Stomach (tissue), 4 donors: Measurements from ENCODE around the gene NENF.

Experiments used
- CTCF ChIP-seq, 7 experiments: fragments of 450-650 bp in 4 of 7; fragments of 200-600 bp in 3 of 7; sonication (generic) in 3 of 7; IDR thresholded peaks; one replicate each; pipeline ENCODE4 v1.5.1; 2016 to 2019; ENCODE audit warnings: antibody characterized with exemption in 7 of 7, control low read depth in 2 of 7, mild to moderate bottlenecking in 1 of 7
- EP300 ChIP-seq: sonication (generic); formaldehyde crosslinking; IDR thresholded peaks from one replicate; pipeline ENCODE4 v1.6.1; 2017; ENCODE audit warnings: antibody characterized with exemption
- POLR2A ChIP-seq, 4 donors: fragments of 450-650 bp; IDR thresholded peaks; one replicate each; pipeline ENCODE4 v1.6.1; 2016; ENCODE audit warnings: antibody characterized with exemption in 4 of 4, control low read depth in 2 of 4, mild to moderate bottlenecking in 1 of 4, moderate library complexity in 1 of 4
- POLR2AphosphoS5 ChIP-seq, 3 donors: sonication (generic); formaldehyde crosslinking; IDR thresholded peaks; one replicate each; pipeline ENCODE4 v1.6.1; 2016; ENCODE audit warnings: antibody characterized with exemption in 3 of 3

DNA sequence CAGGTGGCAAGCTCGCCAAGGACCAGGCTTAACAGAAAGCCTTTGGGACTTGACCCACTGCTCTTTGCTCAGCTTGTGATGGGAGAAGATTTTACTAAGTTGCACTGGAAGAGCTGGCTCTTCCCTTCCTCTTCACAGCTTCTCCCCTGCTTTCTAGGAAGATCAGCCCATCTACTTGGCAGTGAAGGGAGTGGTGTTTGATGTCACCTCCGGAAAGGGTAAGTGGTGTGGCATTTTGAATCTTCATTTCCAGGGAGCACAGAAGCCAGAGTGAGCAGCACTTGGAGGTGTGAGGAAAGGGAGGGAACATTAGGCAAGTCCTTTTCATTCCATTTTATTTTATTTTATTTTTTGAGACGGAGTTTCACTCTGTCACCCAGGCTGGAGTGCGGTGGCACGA lies 9.7 kb downstream of the NENF start:
- TF ChIP-seq CTCF (IDR thresholded peaks at IDR 0.05) (no peak), POLR2A (IDR thresholded peaks at IDR 0.05) (no peak), POLR2AphosphoS5 (IDR thresholded peaks at IDR 0.05) (no peak), EP300 (no peak)
